WTC11 (cell line): ENCODE results near the gene TBC1D22A. TPM values are rescaled to one million over a fixed set of nuclear protein-coding genes. Genes with fewer than 3 reads are reported as not detected.

Experiments
- ATAC-seq: fragments of 200-7000 bp; cut with Tn5 transposase; 2 replicates; pipeline ENCODE4 v1.10.0; 2021; ENCODE audit warnings: mild to moderate bottlenecking, moderate library complexity
- CTCF ChIA-PET: fragments of 300-600 bp; sonication (Branson Sonifier 250); formaldehyde crosslinking; loops from one replicate; lab custom pipeline; 2021; ENCODE audit warnings: antibody characterized with exemption; lab: Charles Lee
- POLR2A ChIA-PET: fragments of 350-600 bp; sonication (Branson Sonifier 250); formaldehyde crosslinking; loops from one replicate; lab custom pipeline; 2021; ENCODE audit warnings: antibody characterized with exemption; lab: Charles Lee
- DNase-seq: peaks from one replicate; pipeline ENCODE4 v3.0.0; 2021; ENCODE audit warnings: low spot score
- H3K27ac Mint-ChIP-seq: 2 replicates; pipeline ENCODE4 v1.8.0; 2021; ENCODE audit warnings: mixed read lengths
- H3K27me3 Mint-ChIP-seq: 2 replicates; pipeline ENCODE4 v1.8.0; 2021; ENCODE audit warnings: low read depth, mild to moderate bottlenecking, moderate library complexity, mixed read lengths
- H3K36me3 Mint-ChIP-seq: 2 replicates; pipeline ENCODE4 v1.8.0; 2021; ENCODE audit warnings: mixed read lengths
- H3K4me1 Mint-ChIP-seq: 2 replicates; pipeline ENCODE4 v1.8.0; 2022; ENCODE audit warnings: mixed read lengths
- H3K4me3 Mint-ChIP-seq: 2 replicates; pipeline ENCODE4 v1.8.0; 2021; ENCODE audit warnings: mild to moderate bottlenecking, moderate library complexity, mixed read lengths
- H3K9me3 Mint-ChIP-seq: 2 replicates; pipeline ENCODE4 v1.8.0; 2021; ENCODE audit warnings: mixed read lengths
- CBFB ChIP-seq: sonication (generic); formaldehyde crosslinking; IDR thresholded peaks from 2 replicates; pipeline ENCODE4 v1.8.1; 2022; ENCODE audit warnings: mild to moderate bottlenecking, low read depth, missing genetic modification reagents
- CDX4 ChIP-seq: fragments of 250-450 bp; sonication (Bioruptor Pico); IDR thresholded peaks from 2 replicates; pipeline ENCODE4 v1.9.0; 2021; ENCODE audit warnings: moderate library complexity, mild to moderate bottlenecking, inconsistent platforms, borderline replicate concordance
- CREB1 ChIP-seq: sonication (generic); formaldehyde crosslinking; IDR thresholded peaks from 2 replicates; pipeline ENCODE4 v1.8.0; 2023; ENCODE audit warnings: mild to moderate bottlenecking, missing genetic modification reagents
- CREM ChIP-seq: sonication (generic); formaldehyde crosslinking; IDR thresholded peaks from 2 replicates; pipeline ENCODE4 v1.8.1; 2022; ENCODE audit warnings: mild to moderate bottlenecking, missing genetic modification reagents, moderate library complexity
- EMX1 ChIP-seq: fragments of 250-450 bp; sonication (Bioruptor Pico); IDR thresholded peaks from 2 replicates; pipeline ENCODE4 v1.8.0; 2021; ENCODE audit warnings: mild to moderate bottlenecking
- GRHL2 ChIP-seq: fragments of 250-450 bp; sonication (Bioruptor Pico); IDR thresholded peaks from 2 replicates; pipeline ENCODE4 v1.8.0; 2022; ENCODE audit warnings: mild to moderate bottlenecking, moderate library complexity; ENCODE audit not compliant: insufficient replicate concordance, severe bottlenecking
- JAZF1 ChIP-seq: fragments of 250-450 bp; sonication (Bioruptor Pico); IDR thresholded peaks from 2 replicates; pipeline ENCODE4 v1.9.0; 2021; ENCODE audit warnings: moderate library complexity, mild to moderate bottlenecking, inconsistent platforms
- JUN ChIP-seq: sonication (generic); formaldehyde crosslinking; IDR thresholded peaks from 2 replicates; pipeline ENCODE4 v1.8.0; 2023; ENCODE audit warnings: mild to moderate bottlenecking, missing genetic modification reagents
- NFE2L1 ChIP-seq: sonication (generic); formaldehyde crosslinking; IDR thresholded peaks from 2 replicates; pipeline ENCODE4 v1.8.1; 2023; ENCODE audit warnings: missing genetic modification reagents
- NR3C1 ChIP-seq: sonication (generic); formaldehyde crosslinking; conservative IDR thresholded peaks from 2 replicates; pipeline ENCODE4 v1.8.1; 2023; ENCODE audit warnings: low read depth, mild to moderate bottlenecking, missing genetic modification reagents
- PREB ChIP-seq: sonication (generic); formaldehyde crosslinking; IDR thresholded peaks from 2 replicates; pipeline ENCODE4 v1.8.1; 2022; ENCODE audit warnings: mild to moderate bottlenecking, missing genetic modification reagents, moderate library complexity, borderline replicate concordance
- SMAD3 ChIP-seq: sonication (generic); formaldehyde crosslinking; IDR thresholded peaks from 2 replicates; pipeline ENCODE4 v1.8.0; 2022; ENCODE audit warnings: missing genetic modification reagents, mild to moderate bottlenecking, borderline replicate concordance
- SMAD4 ChIP-seq: sonication (generic); formaldehyde crosslinking; IDR thresholded peaks from 2 replicates; pipeline ENCODE4 v1.8.0; 2022; ENCODE audit warnings: mild to moderate bottlenecking, missing genetic modification reagents
- ZBTB43 ChIP-seq: sonication (generic); formaldehyde crosslinking; IDR thresholded peaks from 2 replicates; pipeline ENCODE4 v1.8.1; 2023; ENCODE audit warnings: mild to moderate bottlenecking, missing genetic modification reagents
- ZNF121 ChIP-seq: sonication (generic); formaldehyde crosslinking; IDR thresholded peaks from 2 replicates; pipeline ENCODE4 v1.8.0; 2023; ENCODE audit warnings: missing genetic modification reagents
- ZNF263 ChIP-seq: sonication (generic); formaldehyde crosslinking; IDR thresholded peaks from 2 replicates; pipeline ENCODE4 v1.8.1; 2022; ENCODE audit warnings: low read depth, mild to moderate bottlenecking, moderate library complexity, missing genetic modification reagents
- ZNF396 ChIP-seq: fragments of 250-450 bp; sonication (Bioruptor Pico); IDR thresholded peaks from 2 replicates; pipeline ENCODE4 v1.8.0; 2021; ENCODE audit warnings: mild to moderate bottlenecking, moderate library complexity, borderline replicate concordance
- ZNF512 ChIP-seq: sonication (generic); formaldehyde crosslinking; IDR thresholded peaks from 2 replicates; pipeline ENCODE4 v1.8.1; 2022; ENCODE audit warnings: missing genetic modification reagents, borderline replicate concordance
- total RNA-seq: library from RNA; stranded (reverse); gene quantifications from 3 replicates; pipeline ENCODE4 v1.2.3, GENCODE V29; 2021
- TF ChIP-seq, protein P1 (sequence below): sonication (generic); formaldehyde crosslinking; IDR thresholded peaks from 2 replicates; pipeline ENCODE4 v1.8.1; 2023; ENCODE audit warnings: mild to moderate bottlenecking, missing genetic modification reagents, moderate library complexity
- TF ChIP-seq, protein P2 (sequence below): sonication (generic); formaldehyde crosslinking; IDR thresholded peaks from 2 replicates; pipeline ENCODE4 v1.8.1; 2023; ENCODE audit warnings: mild to moderate bottlenecking, missing genetic modification reagents, moderate library complexity
- TF ChIP-seq, protein P3 (sequence below): sonication (generic); formaldehyde crosslinking; IDR thresholded peaks from 2 replicates; pipeline ENCODE4 v1.8.0; 2022; ENCODE audit warnings: mild to moderate bottlenecking, missing genetic modification reagents

TBC1D22A gene
- total RNA-seq, 1 experiment from 2014 or later, result 18.1 TPM

DNA sequence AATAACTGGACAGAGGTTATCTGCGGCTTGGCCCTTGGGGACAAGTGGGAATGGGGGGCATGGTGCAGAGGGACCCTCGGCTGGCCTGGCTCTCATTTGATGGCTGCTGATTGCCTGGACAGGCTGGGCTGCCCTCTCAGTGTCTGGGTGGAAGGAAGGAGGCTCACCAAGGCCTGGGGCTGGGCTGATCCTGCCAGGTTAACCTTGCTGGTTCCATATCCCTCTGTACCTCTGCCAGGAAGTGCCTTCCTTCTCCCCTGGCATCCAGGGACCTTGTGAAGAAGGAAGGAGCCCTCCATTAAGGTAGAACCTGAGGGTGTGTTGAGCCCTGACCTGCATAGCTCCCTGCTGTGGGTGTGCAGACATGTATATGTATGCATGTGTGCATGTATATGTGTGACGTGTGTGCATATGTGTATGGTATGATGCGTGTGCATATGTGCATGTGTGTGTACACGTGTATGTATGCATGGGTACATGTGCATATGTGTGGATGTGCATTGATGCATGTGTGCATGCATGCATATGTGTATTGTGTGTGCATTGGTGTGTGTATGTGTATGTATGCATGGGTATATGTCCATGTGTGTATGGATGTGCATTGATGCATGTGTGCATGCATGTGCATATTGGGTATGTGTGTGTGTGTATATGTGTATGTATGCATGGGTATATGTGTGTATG is 433.9 kb downstream of the TBC1D22A start (continued):
- no peak for TF ChIP-seq ZBTB43
- no peak for TF ChIP-seq PREB
- TF ChIP-seq CBFB (CRISPR knock-in tag), result no peak
- no peak for TF ChIP-seq ZNF121
- TF ChIP-seq JAZF1, result no peak
- no peak for TF ChIP-seq CDX4
- TF ChIP-seq ZNF396 (CRISPR knock-in tag), result no peak
- TF ChIP-seq GRHL2, result no peak

GRCh38 chr22:47196881-47197772 is 434.7 kb downstream of the TBC1D22A start:
- H3K27me3 Mint-ChIP-seq, result no peaks in the 10 kb centered on the region; the same call in 1 of the 2 replicates
- no peak overlapping the region for H3K4me3 Mint-ChIP-seq
- no peaks in the 10 kb centered on the region; the same call in 1 of the 2 replicates for H3K9me3 Mint-ChIP-seq
- H3K36me3 Mint-ChIP-seq, result no peaks in the 10 kb centered on the region
- ChIA-PET POLR2A (no interaction called here), CTCF (no interaction called here)
- no peak for TF ChIP-seq EMX1 (CRISPR knock-in tag)
- no peak for TF ChIP-seq JUN (CRISPR knock-in tag)
- TF ChIP-seq JAZF1, result no peak
- TF ChIP-seq, protein P1, sequence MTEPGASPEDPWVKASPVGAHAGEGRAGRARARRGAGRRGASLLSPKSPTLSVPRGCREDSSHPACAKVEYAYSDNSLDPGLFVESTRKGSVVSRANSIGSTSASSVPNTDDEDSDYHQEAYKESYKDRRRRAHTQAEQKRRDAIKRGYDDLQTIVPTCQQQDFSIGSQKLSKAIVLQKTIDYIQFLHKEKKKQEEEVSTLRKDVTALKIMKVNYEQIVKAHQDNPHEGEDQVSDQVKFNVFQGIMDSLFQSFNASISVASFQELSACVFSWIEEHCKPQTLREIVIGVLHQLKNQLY (CRISPR knock-in tag), result no peak
- TF ChIP-seq SMAD4 (CRISPR knock-in tag), result no peak
- no peak for TF ChIP-seq SMAD3 (CRISPR knock-in tag)
- no peak for TF ChIP-seq ZNF263
- no peak for TF ChIP-seq CREB1 (CRISPR knock-in tag)
- TF ChIP-seq, protein P2, sequence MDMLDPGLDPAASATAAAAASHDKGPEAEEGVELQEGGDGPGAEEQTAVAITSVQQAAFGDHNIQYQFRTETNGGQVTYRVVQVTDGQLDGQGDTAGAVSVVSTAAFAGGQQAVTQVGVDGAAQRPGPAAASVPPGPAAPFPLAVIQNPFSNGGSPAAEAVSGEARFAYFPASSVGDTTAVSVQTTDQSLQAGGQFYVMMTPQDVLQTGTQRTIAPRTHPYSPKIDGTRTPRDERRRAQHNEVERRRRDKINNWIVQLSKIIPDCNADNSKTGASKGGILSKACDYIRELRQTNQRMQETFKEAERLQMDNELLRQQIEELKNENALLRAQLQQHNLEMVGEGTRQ (CRISPR knock-in tag), result no peak
- TF ChIP-seq, protein P3, sequence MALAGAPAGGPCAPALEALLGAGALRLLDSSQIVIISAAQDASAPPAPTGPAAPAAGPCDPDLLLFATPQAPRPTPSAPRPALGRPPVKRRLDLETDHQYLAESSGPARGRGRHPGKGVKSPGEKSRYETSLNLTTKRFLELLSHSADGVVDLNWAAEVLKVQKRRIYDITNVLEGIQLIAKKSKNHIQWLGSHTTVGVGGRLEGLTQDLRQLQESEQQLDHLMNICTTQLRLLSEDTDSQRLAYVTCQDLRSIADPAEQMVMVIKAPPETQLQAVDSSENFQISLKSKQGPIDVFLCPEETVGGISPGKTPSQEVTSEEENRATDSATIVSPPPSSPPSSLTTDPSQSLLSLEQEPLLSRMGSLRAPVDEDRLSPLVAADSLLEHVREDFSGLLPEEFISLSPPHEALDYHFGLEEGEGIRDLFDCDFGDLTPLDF (CRISPR knock-in tag), result no peak
- TF ChIP-seq NFE2L1, result no peak
- no peak for TF ChIP-seq CREM
- no peak for TF ChIP-seq ZNF512 (CRISPR knock-in tag)
- no peak for TF ChIP-seq NR3C1 (CRISPR knock-in tag)
- H3K27ac Mint-ChIP-seq, result peak overlapping the region; percentile 53; the same call in 1 of the 2 replicates
- DNase-seq (no peak), ATAC-seq (no peak)
- 0 out of 2 replicates have a peak, but pooled peaks cover 3% of the 10 kb centered on the region for H3K4me1 Mint-ChIP-seq
